HG02798 (cell line): Measurements from ENCODE around the gene TFPI2.
A peak's percentile ranks its signal among the peaks of the same experiment; 100 is the strongest.
"Not testable (repeated sequence)": the region's sequence is repeated elsewhere in the genome, so short reads cannot be mapped to it uniquely, and the experiment has no call there.

Experiments
- ATAC-seq: cut with Tn5 transposase; IDR thresholded peaks from one replicate; pipeline ENCODE4 v1.9.1; 2021; ENCODE audit warnings: mild to moderate bottlenecking; ENCODE audit not compliant: unreplicated experiment, poor library complexity

TFPI2 gene

DNA sequence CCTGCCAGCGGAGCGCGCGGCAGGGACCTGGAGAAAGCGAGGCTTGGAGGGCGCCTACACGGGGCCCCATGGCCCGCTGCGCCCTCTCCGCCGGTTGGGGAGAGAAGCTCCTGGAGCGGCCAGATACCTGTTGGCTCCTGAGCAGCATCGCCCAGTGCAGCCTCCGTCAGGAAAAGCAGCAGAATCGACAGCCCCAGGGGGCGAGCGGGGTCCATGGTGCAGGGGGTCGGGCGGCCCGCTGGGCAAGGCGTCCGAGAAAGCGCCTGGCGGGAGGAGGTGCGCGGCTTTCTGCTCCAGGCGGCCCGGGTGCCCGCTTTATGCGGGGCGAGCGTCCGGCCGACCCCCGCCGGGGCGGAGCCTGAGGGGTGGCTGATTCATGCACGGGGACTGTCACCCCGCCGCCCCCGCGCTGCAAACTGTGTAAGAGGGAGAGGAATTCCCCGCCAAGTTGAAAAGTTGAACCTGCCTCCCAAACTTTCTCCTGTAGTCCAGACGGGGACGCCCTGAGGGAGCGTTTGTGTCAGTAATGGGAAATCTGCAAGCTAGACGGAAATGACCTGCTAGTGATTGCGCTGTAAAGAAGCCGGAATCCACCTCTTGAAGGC, at the start of gene TFPI2:
Gene TFPI2, minus strand, starts transcription at position 290 of the 605 bp plus-strand sequence. Its CDS starts 75 bp downstream, at position 215.
- peak; percentile 45 for ATAC-seq

GRCh38 chr7:93938293-93938692, 47.7 kb upstream of the TFPI2 start:
- ATAC-seq: no peak

GRCh38 chr7:93937818-93938217, 47.3 kb upstream of the TFPI2 start:
- ATAC-seq: no peak

DNA sequence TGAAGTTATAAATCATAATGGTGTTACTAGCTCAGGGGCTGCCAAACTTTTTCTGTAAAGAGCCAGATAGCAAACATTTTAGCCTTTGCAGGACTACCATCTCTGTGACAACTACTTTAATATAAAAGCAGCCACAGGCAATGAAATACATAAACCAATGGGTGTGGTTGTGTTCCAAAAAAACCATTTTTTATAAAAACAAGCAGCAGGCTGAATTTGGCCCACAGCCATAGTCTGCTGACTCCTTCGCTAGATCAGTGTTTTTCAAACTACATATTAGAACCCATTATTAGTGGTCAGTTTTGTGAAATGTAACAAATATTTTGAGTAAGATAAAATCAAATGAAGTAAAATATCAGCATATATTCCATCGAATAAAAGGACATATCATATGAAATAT, 44.5 kb upstream of the TFPI2 start:
- no peak for ATAC-seq

- no peak for ATAC-seq
These were observed 42.6 kb upstream of the TFPI2 start for GRCh38 chr7:93933156-93933555.

GRCh38 chr7:93931655-93932054, 41.1 kb upstream of the TFPI2 start:
- ATAC-seq: no peak

DNA sequence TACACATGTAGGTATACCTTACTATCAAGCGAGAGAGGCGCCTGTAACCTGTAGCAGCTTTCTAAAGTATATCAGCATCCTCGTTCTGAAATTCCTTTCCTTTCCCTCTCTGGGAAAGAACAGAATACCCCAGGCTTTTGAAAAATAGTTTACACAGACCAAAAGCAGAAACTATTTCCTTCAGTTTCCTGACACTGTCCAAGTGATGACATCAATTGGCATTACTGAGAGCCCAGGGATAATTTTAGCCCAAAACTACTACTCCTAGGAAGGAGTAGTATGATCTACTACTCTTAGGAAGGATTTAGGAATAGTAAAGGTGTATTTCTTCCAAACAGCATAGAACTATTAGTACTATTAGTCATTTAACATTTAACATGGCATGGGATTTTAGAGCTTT, 37.0 kb upstream of the TFPI2 start:
- ATAC-seq: no peak

- no peak for ATAC-seq
These were observed 36.2 kb upstream of the TFPI2 start for GRCh38 chr7:93926800-93927199.

- ATAC-seq: no peak
These were observed 33.4 kb upstream of the TFPI2 start for GRCh38 chr7:93923942-93924341.

DNA sequence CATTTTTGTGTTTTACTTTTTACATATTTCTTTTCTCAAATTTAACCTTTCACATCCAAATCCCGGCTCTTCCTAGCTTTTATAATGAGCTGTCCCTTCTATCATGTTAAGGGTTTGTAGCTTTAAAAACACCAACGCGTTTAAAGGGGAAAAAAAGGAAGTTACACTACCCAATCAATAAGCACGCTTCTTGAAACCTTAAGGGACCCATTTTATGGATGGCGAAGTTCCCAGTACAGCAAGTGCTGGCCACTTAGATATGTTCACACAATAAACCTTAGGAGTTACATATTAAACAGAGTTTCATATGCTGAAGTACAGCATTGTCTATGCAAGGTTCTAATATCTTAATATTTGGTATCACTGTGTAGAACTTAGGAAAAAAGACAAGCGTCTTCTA, 32.7 kb upstream of the TFPI2 start:
- no peak for ATAC-seq

GRCh38 chr7:93921607-93922566, 31.3 kb upstream of the TFPI2 start, which contains the start of gene GNG11:
Gene GNG11, plus strand, starts transcription at chr7:93921735. Its CDS starts 403 bp downstream, at chr7:93922138.
- ATAC-seq: peak; percentile 93

DNA sequence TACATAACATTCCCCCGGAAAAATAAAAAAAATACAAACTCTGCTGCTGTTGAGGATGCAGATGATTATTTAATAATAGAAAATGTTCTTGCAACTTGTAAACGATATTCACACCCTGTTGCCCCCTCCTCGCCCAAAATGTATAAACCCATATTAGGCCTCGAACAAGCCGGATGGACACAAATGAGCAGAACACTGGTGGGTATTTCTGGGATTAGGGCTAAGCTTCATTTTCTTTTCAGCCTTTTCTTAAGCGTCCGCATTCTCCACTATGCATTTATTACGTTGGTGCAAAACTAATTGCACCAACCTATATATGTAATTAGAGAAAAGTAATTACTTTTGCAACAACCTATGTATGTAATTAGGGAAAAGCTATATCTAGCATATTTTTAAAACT, 30.6 kb upstream of the TFPI2 start:
- ATAC-seq: no peak

GRCh38 chr7:93920496-93921182, 30.1 kb upstream of the TFPI2 start:
- ATAC-seq: no peak

GRCh38 chr7:93916315-93916714, 25.8 kb upstream of the TFPI2 start:
- not testable (repeated sequence) for ATAC-seq

DNA sequence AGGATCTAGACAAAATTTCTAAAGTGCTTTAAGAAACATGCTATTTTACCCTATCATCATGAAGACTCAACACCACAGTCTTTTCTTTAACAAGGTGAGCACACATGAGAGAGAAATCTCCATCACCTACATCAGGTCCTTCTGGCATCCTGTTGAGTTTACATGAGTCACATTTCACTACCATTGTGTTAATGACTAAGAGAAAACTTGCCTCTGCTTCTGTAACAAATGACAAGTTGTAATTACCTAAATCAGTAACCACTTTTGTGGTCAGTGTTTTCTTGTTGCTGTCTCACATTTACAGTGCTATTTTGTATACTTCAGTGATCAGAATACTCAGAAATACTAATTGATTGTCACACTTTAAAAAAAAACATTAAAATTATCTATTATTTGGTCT, 25.3 kb upstream of the TFPI2 start:
- ATAC-seq: not testable (repeated sequence)

DNA sequence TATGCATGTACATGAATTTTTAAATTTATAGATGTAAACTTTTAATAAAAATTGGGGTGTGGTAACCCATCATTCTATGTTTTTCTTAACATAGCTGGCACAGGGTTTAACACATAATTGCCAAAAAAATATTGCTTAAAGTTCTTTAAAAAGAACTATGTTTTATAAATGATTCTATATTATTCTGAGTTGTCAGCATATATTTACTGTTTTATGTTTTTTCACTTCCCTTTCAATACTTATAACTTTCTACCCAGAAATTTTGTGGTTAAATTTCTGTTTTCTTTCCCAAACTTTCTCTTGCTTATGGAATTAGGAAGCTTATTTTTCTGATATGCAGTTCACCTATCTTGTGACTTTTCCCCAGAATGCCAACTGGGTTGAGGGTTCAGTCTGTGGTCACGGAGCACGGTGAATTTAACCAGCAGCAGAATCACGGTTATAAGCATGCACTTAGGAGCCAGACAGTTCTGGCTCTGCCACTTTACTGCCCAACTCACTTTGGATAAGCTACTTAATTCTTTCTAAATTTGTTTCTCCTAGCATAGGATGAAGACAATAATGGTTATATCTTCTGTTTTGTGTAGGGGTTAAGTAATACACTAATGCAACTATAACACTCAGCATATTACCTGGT, 24.8 kb upstream of the TFPI2 start:
- not testable (repeated sequence) for ATAC-seq

GRCh38 chr7:93914581-93915066, 24.1 kb upstream of the TFPI2 start:
- ATAC-seq: no peak

- ATAC-seq: no peak
These were observed 22.6 kb upstream of the TFPI2 start for GRCh38 chr7:93913197-93913596.

DNA sequence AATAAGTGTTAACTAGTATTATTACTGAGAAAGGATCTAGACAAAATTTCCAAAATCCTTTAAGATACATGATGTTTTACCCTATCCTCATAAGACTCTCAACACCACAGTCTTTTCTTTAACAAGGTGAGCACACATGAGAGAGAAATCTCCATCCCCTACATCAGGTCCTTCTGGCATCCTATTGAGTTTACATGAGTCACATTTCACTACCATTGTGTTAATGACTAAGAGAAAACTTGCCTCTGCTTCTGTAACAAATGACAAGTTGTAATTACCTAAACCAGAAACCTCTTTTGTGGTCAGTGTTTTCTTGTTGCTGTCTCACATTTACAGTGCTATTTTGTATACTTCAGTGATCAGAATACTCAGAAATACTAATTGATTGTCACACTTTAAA, 21.1 kb upstream of the TFPI2 start:
- ATAC-seq: not testable (repeated sequence)

DNA sequence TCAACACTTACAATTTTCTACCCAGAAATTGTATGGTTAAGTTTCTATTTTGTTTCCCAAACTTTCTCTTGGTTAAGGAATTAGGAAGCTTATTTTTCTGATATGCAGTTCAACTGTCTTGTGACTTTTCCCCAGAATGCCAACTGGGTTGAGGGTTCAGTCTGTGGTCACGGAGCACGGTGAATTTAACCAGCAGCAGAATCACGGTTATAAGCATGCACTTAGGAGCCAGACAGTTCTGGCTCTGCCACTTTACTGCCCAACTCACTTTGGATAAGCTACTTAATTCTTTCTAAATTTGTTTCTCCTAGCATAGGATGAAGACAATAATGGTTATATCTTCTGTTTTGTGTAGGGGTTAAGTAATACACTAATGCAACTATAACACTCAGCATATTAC, 20.7 kb upstream of the TFPI2 start:
- not testable (repeated sequence) for ATAC-seq
